Prostate gland (tissue), 2 donors: ENCODE results near the gene CHFR. TPM values are rescaled to one million over a fixed set of nuclear protein-coding genes. Genes with fewer than 3 reads are reported as not detected.
A peak's percentile ranks its signal among the peaks of the same experiment; 100 is the strongest.

Experiments
- DNase-seq: peaks from one replicate; pipeline ENCODE4 v3.0.0-alpha.2; 2019; ENCODE audit warnings: low spot score
- H3K27ac ChIP-seq, 2 donors: fragments of 200-600 bp; sonication (generic); 2 replicates each; pipeline ENCODE4 v1.5.1; 2017 to 2019
- H3K27me3 ChIP-seq: fragments of 200-600 bp; sonication (generic); replicated peaks from 2 replicates; pipeline ENCODE4 v1.5.1; 2019; ENCODE audit not compliant: insufficient read depth
- H3K36me3 ChIP-seq, 2 donors: fragments of 200-600 bp; sonication (generic); 1 replicate in 1 of 2; 2 replicates in 1 of 2; pipeline versions ENCODE4 v1.5.1 to v1.8.1; 2017 to 2019
- H3K4me1 ChIP-seq: fragments of 200-600 bp; sonication (generic); replicated peaks from 2 replicates; pipeline ENCODE4 v1.5.1; 2019
- H3K4me3 ChIP-seq, 2 donors: fragments of 200-600 bp; sonication (generic); 2 replicates each; pipeline ENCODE4 v1.5.1; 2017 to 2019
- H3K9me3 ChIP-seq: fragments of 200-600 bp; sonication (generic); 2 replicates; pipeline ENCODE4 v1.5.1; 2017
- CTCF ChIP-seq, 4 experiments: fragments of 200-600 bp in 2 of 4; fragments of 450-650 bp in 2 of 4; sonication (generic) in 2 of 4; IDR thresholded peaks; 1 replicate in 3 of 4; 2 replicates in 1 of 4; pipeline ENCODE4 v1.5.1; 2016 to 2019; ENCODE audit warnings: antibody characterized with exemption in 4 of 4, mild to moderate bottlenecking in 2 of 4, moderate library complexity in 2 of 4
- POLR2A ChIP-seq: fragments of 450-650 bp; IDR thresholded peaks from one replicate; pipeline ENCODE4 v1.6.1; 2016; ENCODE audit warnings: antibody characterized with exemption, mild to moderate bottlenecking
- POLR2AphosphoS5 ChIP-seq: sonication (generic); formaldehyde crosslinking; IDR thresholded peaks from one replicate; pipeline ENCODE4 v1.6.1; 2017; ENCODE audit warnings: antibody characterized with exemption
- whole genome bisulfite sequencing: methylation state at CpG from one replicate; pipeline ENCODE4 v1.1.5; 2018; 5-methylcytosine and 5-hydroxymethylcytosine counted together
- intact Hi-C: fragments of 100-400 bp; cut with DNase I; formaldehyde crosslinking; loops from one replicate; pipeline ENCODE4 v1.14.2; 2022
- total RNA-seq, 2 donors: library from RNA; depleted of rRNA; stranded (reverse); fragments of >200 nt; gene quantifications; one replicate each; pipeline ENCODE4 v1.1.0, GENCODE V29; 2016

The CHFR gene
- total RNA-seq, 2 donors from 2014 or later: 18.7 to 52.3 TPM

- no peak for DNase-seq
- Histone ChIP-seq H3K9me3 (no peaks in the 10 kb centered on the region), H3K4me3 (no peak overlapping the region), H3K4me1 (no peaks in the 10 kb centered on the region), H3K36me3 (peaks cover 12 to 15% of the 10 kb centered on the region in 2 donors), H3K27ac (no peak overlapping the region), H3K27me3 (no peaks in the 10 kb centered on the region)
- TF ChIP-seq POLR2AphosphoS5 (no peak), POLR2A (no peak), CTCF (IDR thresholded peaks at IDR 0.05) (no peak)
- WGBS: 73% methylated on average over 21 of the region's 25 CpGs
- intact Hi-C loops: no loop called here
These were observed 79.9 kb downstream of the CHFR start for GRCh38 chr12:132807295-132808092.

GRCh38 chr12:132806857-132807256 is 80.5 kb downstream of the CHFR start:
- no peak overlapping the region for H3K27ac ChIP-seq
- no peaks in the 10 kb centered on the region for H3K27me3 ChIP-seq
- no peak for TF ChIP-seq POLR2A
- TF ChIP-seq CTCF (IDR thresholded peaks at IDR 0.05): no peak
- TF ChIP-seq POLR2AphosphoS5: no peak
- WGBS: 90% methylated on average over 18 of the region's 18 CpGs
- H3K9me3 ChIP-seq: no peaks in the 10 kb centered on the region
- no peak for DNase-seq
- H3K4me1 ChIP-seq: no peaks in the 10 kb centered on the region
- peaks cover 11 to 15% of the 10 kb centered on the region in 2 donors for H3K36me3 ChIP-seq
- intact Hi-C loops: no loop called here
- no peak overlapping the region for H3K4me3 ChIP-seq

GRCh38 chr12:132804426-132804861 is 83.0 kb downstream of the CHFR start:
- no peak for TF ChIP-seq POLR2AphosphoS5
- no peak for TF ChIP-seq CTCF (IDR thresholded peaks at IDR 0.05)
- no peak for TF ChIP-seq POLR2A
- 73% methylated on average over 16 of the region's 16 CpGs for WGBS
- intact Hi-C loops: no loop called here
- Histone ChIP-seq H3K4me3 (no peak overlapping the region), H3K36me3 (peaks cover 23 to 27% of the 10 kb centered on the region in 2 donors), H3K4me1 (no peaks in the 10 kb centered on the region), H3K27ac (no peak overlapping the region), H3K9me3 (no peaks in the 10 kb centered on the region), H3K27me3 (no peaks in the 10 kb centered on the region)
- DNase-seq: peak; percentile 35

- peaks cover 24 to 27% of the 10 kb centered on the region in 2 donors for H3K36me3 ChIP-seq
- TF ChIP-seq CTCF (IDR thresholded peaks at IDR 0.05): no peak
- TF ChIP-seq POLR2AphosphoS5: no peak
- no peaks in the 10 kb centered on the region for H3K9me3 ChIP-seq
- H3K27me3 ChIP-seq: no peaks in the 10 kb centered on the region
- no peak overlapping the region for H3K27ac ChIP-seq
- DNase-seq: no peak
- H3K4me3 ChIP-seq: no peak overlapping the region
- intact Hi-C loops: no loop called here
- H3K4me1 ChIP-seq: no peaks in the 10 kb centered on the region
- 94% methylated on average over 15 of the region's 15 CpGs for WGBS
These were observed 83.5 kb downstream of the CHFR start for GRCh38 chr12:132803888-132804287.

- peaks cover 25 to 26% of the 10 kb centered on the region in 2 donors for H3K36me3 ChIP-seq
- no peaks in the 10 kb centered on the region for H3K27me3 ChIP-seq
- no peak overlapping the region for H3K4me3 ChIP-seq
- no peaks in the 10 kb centered on the region for H3K4me1 ChIP-seq
- WGBS: 92% methylated on average over 14 of the region's 14 CpGs
- no peak for DNase-seq
- intact Hi-C loops: no loop called here
- no peaks in the 10 kb centered on the region for H3K9me3 ChIP-seq
- H3K27ac ChIP-seq: no peak overlapping the region
- no peak for TF ChIP-seq CTCF (IDR thresholded peaks at IDR 0.05)
These were observed 84.3 kb downstream of the CHFR start for GRCh38 chr12:132803125-132803524.
